Measurements from ENCODE around the gene NCAPH2.

The NCAPH2 gene

GRCh38 chr22:50490531-50491308 lies 17.3 kb upstream of the NCAPH2 start:
- no peak for DNase-seq

DNA sequence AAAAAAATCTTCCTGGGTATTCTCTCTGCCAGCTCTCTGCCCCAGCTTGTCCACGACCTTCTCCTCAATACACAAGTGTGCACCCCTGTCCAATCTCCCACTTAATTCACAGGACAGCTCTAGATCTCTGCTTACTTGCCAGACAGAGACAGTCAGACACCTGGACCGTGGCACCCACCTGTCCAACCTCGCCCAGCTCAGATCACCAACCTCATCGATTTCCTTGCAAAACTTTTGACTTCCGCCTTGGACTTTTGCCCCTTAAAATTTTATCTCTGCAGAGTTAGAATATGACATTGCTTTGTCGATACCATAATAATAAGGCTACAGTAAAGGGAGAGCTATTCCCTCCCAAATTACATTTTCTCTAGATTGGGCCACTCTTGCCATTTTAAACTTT lies 10.9 kb upstream of the NCAPH2 start:
- no peak for DNase-seq

- DNase-seq, result peak; percentile 71
Measured at GRCh38 chr22:50498322-50498890, 9.6 kb upstream of the NCAPH2 start.

DNA sequence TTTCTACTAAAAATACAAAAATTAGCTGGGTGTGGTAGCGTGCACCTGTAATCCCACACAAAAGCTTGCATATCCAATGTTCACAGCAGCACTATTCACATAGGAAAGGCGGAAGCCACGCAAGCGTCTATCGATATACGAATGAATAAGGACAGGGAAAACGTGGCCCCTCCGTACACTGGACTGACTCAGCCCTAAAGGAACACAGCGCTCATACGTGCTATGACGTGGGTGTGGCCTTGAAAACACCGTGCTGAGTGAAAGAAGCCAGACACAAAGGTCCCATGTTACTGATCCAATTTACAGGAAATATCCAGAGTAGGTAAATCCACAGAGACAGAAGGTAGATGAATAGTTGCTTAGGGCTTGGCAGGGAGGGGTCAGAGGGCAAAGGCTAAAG lies 7.6 kb upstream of the NCAPH2 start:
- DNase-seq, result no peak

GRCh38 chr22:50502096-50502495 lies 5.9 kb upstream of the NCAPH2 start:
- no peak for DNase-seq

DNA sequence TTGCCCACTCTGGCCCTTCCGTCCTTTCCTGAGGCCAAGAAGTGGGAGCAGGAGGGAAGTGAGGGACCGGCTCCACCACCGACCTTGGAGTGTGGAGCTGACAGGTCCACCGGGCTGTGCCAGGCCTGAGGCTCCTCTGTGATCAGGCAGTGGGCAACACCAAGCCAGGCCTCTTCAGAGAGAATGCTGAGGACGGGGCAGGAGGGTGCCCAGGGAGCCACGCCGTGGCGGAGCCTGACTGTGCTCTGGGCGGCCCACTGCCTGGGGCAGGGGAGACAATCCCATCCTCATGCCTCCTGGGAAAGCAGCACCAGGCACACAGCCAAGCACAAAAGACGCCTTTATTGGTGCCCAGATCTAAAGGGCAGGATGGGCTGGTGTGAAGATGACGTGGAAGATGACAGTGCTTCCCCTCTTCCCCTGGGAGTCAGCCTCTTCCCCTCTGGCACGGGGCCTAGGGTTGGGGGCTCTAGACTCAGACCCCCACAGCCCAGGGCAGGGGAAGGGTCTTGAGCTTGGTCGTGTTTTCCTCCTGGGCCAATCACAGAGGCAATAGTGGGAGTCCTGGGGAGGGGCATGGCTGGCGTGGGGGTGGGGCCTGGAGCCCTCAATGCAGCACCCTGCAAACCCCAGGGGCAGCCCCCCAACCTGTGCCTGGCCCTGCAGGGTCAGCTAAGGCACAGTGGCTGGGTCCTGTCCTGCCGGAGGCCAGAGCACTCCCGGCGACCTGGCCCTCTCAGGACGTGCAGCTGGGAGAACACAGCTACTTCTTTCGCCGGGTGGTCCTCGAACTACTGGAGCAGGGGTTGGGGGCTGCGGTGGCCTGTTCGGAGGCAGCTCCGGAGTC lies 5.2 kb upstream of the NCAPH2 start:
- DNase-seq, result no peak

DNA sequence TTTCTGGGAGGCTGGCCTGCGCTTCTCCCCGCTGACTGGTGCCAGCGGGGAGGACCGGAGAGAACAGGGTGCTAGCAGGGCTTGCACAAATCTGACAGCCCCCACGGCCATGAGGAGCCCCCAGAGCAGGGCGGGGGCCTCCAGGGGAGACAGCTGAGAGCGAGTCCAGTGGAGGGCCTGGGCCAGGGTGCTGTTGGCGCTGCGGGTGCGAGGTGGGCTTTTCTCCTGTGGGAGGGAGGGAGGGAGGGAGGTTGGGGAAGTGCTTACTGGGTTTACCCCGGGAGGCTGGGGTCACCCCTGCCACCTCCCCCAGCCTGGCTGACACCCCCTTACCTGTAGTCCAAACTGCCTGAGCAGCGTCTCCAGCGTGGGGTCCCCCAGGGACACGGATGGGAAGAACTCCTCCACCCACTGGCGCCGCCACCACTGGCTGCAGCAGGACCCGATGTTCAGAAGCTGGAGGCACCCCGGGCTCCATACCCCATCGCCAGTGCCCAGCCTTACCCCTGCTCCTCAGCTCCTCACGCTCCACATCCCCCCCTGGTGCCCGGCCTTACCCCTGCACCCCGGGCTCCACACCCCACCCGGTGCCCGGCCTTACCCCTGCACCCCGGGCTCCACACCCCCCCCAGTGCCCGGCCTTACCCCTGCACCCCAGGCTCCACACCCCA lies 4.4 kb upstream of the NCAPH2 start:
- no peak for DNase-seq

DNA sequence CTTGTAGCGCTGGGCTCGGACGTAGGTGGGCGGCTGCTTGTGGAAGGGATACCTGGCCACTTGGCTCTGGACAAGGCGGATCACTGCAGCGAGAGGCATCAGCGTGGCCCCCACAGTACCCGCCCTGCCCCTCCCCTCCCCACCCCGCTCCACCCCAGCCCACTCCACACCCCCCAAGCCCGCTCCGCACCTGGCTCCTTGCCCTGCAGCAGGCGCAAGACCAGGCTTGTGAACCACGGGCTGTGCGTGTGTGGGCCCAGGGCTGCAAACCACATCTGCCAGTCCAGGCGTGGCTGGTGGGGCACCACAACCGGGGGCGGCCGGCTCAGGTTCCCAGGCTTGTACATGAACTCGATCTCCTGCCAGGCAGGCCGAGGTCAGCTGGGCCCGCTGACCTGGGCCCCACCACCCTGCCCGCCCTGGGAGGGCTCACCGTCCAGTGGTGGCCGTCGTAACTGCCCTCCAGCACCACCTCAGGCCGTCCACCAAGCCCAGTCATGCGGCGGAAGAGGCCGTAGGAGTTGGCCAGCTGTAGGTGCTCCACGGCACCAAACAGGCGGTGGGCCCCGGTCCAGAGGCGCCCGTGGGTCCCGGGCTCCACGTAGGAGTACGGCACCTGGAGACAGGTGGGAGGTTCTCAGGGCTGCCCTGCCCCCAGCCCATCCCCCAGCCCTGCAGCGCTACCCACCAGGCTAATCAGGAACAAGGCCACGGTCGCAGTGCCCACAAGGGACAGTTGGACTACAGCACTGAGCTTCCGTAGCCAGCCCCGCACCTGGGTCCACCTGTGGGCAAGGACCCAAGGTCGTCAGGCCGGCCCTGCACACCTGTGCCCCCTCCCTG lies 3.4 kb upstream of the NCAPH2 start:
- DNase-seq, result no peak

DNA sequence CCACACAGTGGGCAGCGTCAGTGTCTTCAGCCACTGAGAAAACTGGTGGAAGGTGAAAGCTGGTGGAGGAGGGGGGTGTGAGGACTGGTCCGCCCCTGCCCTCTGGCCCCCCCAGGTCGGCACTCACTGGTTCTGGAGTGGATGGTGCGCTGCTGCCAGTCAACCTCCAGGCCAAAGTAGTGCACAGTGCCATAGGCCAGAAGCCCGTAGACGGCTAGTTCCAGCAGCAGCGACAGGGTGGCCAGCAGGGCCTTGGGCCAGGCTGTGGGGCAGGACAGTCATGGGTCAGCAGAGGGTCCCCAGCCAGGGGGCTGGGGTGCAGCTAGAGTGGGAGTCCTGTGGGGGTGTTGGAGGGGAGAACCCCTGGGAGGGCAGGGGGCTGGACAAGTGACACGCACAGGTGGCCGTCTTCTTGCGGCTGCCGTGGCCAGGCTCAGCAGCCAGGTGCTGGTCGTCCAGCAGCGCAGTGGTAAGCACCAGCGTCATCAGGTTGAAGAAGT lies 2.7 kb upstream of the NCAPH2 start:
- no peak for DNase-seq

DNA sequence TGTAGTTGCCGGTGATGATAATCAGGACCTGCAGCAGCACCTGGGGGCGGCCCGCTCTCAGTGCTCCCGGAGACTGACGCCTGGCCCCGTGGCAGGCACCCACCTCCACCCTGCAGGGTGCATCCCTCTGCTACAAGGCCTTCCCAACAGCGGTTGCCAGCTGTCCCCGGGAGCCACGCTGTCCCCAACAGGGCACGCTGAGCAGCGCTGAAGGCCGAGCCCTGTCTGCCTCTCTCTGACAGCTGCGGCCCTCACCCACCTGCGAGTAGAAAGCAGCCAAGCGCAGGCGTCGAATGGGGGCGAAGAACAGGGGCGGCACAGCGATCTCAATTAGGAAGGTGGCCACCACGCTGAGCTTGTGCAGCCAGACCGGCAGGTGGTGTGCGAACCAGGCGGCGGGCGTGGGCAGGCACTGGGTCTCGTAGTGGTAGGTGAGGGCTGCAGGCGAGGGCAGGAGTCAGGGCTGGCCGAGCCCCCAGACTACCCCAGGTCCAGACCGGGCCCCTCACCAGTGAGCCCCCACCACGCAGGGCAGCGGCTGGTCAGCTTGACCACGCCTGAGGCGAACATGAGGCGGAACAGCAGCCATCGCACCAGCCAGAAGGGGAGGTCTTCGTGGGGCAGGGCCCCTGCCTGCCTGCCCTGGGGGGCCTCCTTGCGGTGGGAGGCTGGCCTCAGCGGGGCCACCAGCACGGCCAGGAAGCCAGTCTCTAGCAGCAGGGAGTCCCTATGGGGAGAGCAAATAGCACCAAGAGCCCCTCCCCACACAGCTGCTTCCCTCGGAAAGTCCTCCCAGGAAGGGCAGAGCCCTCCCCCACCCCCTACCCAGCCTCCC lies 2.0 kb upstream of the NCAPH2 start:
- DNase-seq, result no peak

GRCh38 chr22:50506611-50507420 lies 1.2 kb upstream of the NCAPH2 start:
- DNase-seq, result no peak

- peak; percentile 94 for DNase-seq
Measured at GRCh38 chr22:50507421-50507990, 518 bp upstream of the NCAPH2 start, which contains the start of gene LMF2. LMF2 (minus strand) TSS chr22:50507702; CDS start chr22:50507675, 27 bp downstream.

DNA sequence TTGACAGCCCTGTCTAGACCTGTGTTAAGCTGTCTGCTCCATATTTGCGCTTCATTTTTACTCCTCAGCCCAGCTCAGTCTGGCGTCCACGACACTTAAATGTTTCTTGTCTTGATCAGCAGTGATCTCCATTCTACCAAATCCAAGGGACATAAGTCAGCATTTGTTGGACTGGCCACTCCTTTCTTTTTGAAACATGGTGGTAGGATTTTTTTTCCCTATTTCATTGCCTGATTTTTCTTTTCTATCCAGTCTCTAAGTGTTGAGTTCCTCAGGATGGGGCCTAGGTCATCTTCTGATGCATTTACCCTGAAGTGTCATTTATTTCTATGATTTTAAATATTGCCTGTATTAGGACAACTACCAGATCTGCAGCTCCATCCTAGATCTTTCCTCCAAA lies 873 bp downstream of the NCAPH2 start:
- no peak for DNase-seq

DNA sequence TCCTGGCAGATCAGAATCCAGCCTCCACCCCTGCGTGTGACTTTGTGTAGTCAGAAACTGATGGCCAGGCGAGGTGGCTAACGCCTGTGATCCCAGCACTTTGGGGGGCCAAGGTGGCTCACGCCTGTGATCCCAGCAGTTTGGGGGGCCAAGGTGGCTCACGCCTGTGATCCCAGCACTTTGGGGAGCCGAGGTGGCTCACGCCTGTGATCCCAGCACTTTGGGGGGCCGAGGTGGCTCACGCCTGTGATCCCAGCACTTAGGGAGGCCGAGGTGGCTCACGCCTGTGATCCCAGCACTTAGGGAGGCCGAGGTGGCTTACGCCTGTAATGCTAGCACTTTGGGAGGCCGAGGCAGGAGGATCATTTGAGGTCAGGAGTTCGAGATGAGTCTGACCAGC lies 5.2 kb downstream of the NCAPH2 start:
- DNase-seq, result no peak

GRCh38 chr22:50516068-50516467 lies 8.0 kb downstream of the NCAPH2 start:
- no peak for DNase-seq

GRCh38 chr22:50516891-50517290 lies 8.9 kb downstream of the NCAPH2 start:
- DNase-seq, result no peak

- DNase-seq, result no peak
Measured at GRCh38 chr22:50517495-50518260, 9.7 kb downstream of the NCAPH2 start.

GRCh38 chr22:50518606-50519005 lies 10.6 kb downstream of the NCAPH2 start:
- no peak for DNase-seq

- no peak for DNase-seq
Measured at GRCh38 chr22:50519151-50519550, 11.1 kb downstream of the NCAPH2 start.
